HepG2 (cell line): ENCODE results near the gene KRTAP12-2. TPM values are rescaled to one million over a fixed set of nuclear protein-coding genes. Genes with fewer than 3 reads are reported as not detected.

Experiments
- AHDC1 ChIP-seq: sonication (generic); formaldehyde crosslinking; IDR thresholded peaks from 2 replicates; pipeline ENCODE4 v1.5.1; 2020; ENCODE audit warnings: mild to moderate bottlenecking, missing genetic modification reagents, borderline replicate concordance
- CREB1 ChIP-seq, 2 experiments: fragments of 450-650 bp in 1 of 2; IDR thresholded peaks; 2 replicates each; pipeline ENCODE4 v1.6.1; 2016 to 2017; ENCODE audit warnings: control low read depth in 1 of 2, mild to moderate bottlenecking in 1 of 2, missing compliant biosample characterization in 1 of 2, missing genetic modification characterization in 1 of 2
- RBFOX2 ChIP-seq: fragments of 200-400 bp; formaldehyde crosslinking; IDR thresholded peaks from 2 replicates; pipeline ENCODE4 v1.6.1; 2017; ENCODE audit warnings: low read depth, mild to moderate bottlenecking, low read length
- RELA ChIP-seq: sonication (generic); formaldehyde crosslinking; IDR thresholded peaks from 2 replicates; pipeline ENCODE4 v1.4.0; 2020; ENCODE audit warnings: missing genetic modification reagents
- RXRA ChIP-seq: sonication (generic); formaldehyde crosslinking; IDR thresholded peaks from 2 replicates; pipeline ENCODE4 v1.5.1; 2020; ENCODE audit warnings: missing genetic modification reagents
- SOX5 ChIP-seq: IDR thresholded peaks from 2 replicates; pipeline ENCODE4 v1.6.1; 2016; ENCODE audit warnings: borderline replicate concordance
- TBX2 ChIP-seq: sonication (generic); formaldehyde crosslinking; IDR thresholded peaks from 2 replicates; pipeline ENCODE4 v1.5.0; 2020; ENCODE audit warnings: missing genetic modification reagents, mild to moderate bottlenecking, borderline replicate concordance
- ZMYM3 ChIP-seq: sonication (generic); formaldehyde crosslinking; IDR thresholded peaks from 2 replicates; pipeline ENCODE4 v1.5.1; 2020; ENCODE audit warnings: mild to moderate bottlenecking, missing genetic modification reagents
- ZNF235 ChIP-seq: sonication (generic); formaldehyde crosslinking; IDR thresholded peaks from 2 replicates; pipeline ENCODE4 v1.8.1; 2023; ENCODE audit warnings: mild to moderate bottlenecking, missing genetic modification reagents, borderline replicate concordance
- ZNF256 ChIP-seq: sonication (generic); formaldehyde crosslinking; conservative IDR thresholded peaks from 2 replicates; pipeline ENCODE4 v1.4.0; 2020; ENCODE audit warnings: missing genetic modification reagents
- ZNF350 ChIP-seq: sonication (generic); formaldehyde crosslinking; IDR thresholded peaks from 2 replicates; pipeline ENCODE4 v1.4.0; 2020; ENCODE audit warnings: mild to moderate bottlenecking, low read depth, missing genetic modification reagents, borderline replicate concordance
- ZNF597 ChIP-seq: sonication (generic); formaldehyde crosslinking; IDR thresholded peaks from 2 replicates; pipeline ENCODE4 v1.5.0; 2020; ENCODE audit warnings: missing genetic modification reagents
- polyA plus RNA-seq, 8 experiments: library from polyadenylated mRNA; depleted of rRNA in 3 of 8; stranded (reverse) in 7 of 8; unstranded in 1 of 8; fragments of >200 nt; fragmentation: Illumina TruSeq in 4 of 8; extraction: Trizol in 4 of 8; gene quantifications; 2 replicates each; pipeline versions ENCODE4 v1.2.1 to v1.2.3, GENCODE V29; 2011 to 2016; ENCODE audit warnings: low read depth in 4 of 8, missing spikeins in 1 of 8, mixed read lengths in 1 of 8; ENCODE audit not compliant: insufficient read depth in 1 of 8
- total RNA-seq, 5 experiments: library from RNA; depleted of rRNA; stranded (reverse); fragments of >200 nt; fragmentation: Illumina TruSeq; extraction: Trizol; gene quantifications; 2 replicates each; pipeline ENCODE4 v1.2.3, GENCODE V29; 2016; ENCODE audit warnings: low read depth in 1 of 5

KRTAP12-2 gene
- total and polyA plus RNA-seq, 2 of the 13 experiments (the other 11 are each of a cell fraction or from before 2014, with no cell fraction given) = not detected

GRCh38 chr21:44697811-44698734 lies 31.3 kb upstream of the KRTAP12-2 start (continued):
- TF ChIP-seq ZMYM3 (CRISPR knock-in tag) (peak; percentile 76), AHDC1 (0 out of 2 replicates have a peak, but pooled peaks have one; percentile 17), RBFOX2 (no peak), ZNF256 (CRISPR knock-in tag) (0 out of 2 replicates have a peak, but pooled peaks have one; percentile 23), ZNF235 (CRISPR knock-in tag) (no peak), CREB1 (IDR thresholded peaks at IDR 0.05) (no peak), CREB1 (CRISPR knock-in tag; IDR thresholded peaks at IDR 0.05) (no peak), TBX2 (CRISPR knock-in tag) (peak; percentile 40), SOX5 (CRISPR knock-in tag) (peak; percentile 25; the same call in 1 of the 2 replicates), RXRA (peak; percentile 47; the same call in 1 of the 2 replicates), RELA (CRISPR knock-in tag) (no peak), ZNF597 (no peak), ZNF350 (CRISPR knock-in tag) (peak; percentile 48; the same call in 1 of the 2 replicates)
